Large intestine (tissue), 3 donors: ENCODE results near the gene EXOC3. TPM values are rescaled to one million over a fixed set of nuclear protein-coding genes. Genes with fewer than 3 reads are reported as not detected.
"Not testable (repeated sequence)": the region's sequence is repeated elsewhere in the genome, so short reads cannot be mapped to it uniquely, and the experiment has no call there.

Source experiments
- DNase-seq, 2 donors: peaks; one replicate each; pipeline versions ENCODE4 v3.0.0 to v3.0.0-alpha.2; 2013
- H3K27ac ChIP-seq: one replicate; pipeline ENCODE4 v1.5.1; 2013; ENCODE audit warnings: low read length
- H3K27me3 ChIP-seq: 2 replicates; pipeline ENCODE4 v1.6.1; 2013; ENCODE audit warnings: low read length; ENCODE audit not compliant: control insufficient read depth, insufficient read depth
- H3K36me3 ChIP-seq: 2 replicates; pipeline ENCODE4 v1.6.1; 2013; ENCODE audit warnings: low read length; ENCODE audit not compliant: control insufficient read depth, insufficient read depth
- H3K4me1 ChIP-seq: one replicate; pipeline ENCODE4 v1.6.1; 2013; ENCODE audit warnings: low read length; ENCODE audit not compliant: control insufficient read depth, insufficient read depth
- H3K4me3 ChIP-seq: one replicate; pipeline ENCODE4 v1.5.1; 2013; ENCODE audit warnings: low read length
- H3K9me3 ChIP-seq: one replicate; pipeline ENCODE4 v1.6.1; 2013; ENCODE audit warnings: mild to moderate bottlenecking, low read depth, low read length, moderate library complexity; ENCODE audit not compliant: control insufficient read depth
- WGBS: methylation state at CpG from one replicate; pipeline ENCODE4 v1.1.5; 2013; ENCODE audit warnings: low lambda C conversion rate; ENCODE audit not compliant: insufficient coverage; 5-methylcytosine and 5-hydroxymethylcytosine counted together
- polyA plus RNA-seq: library from polyadenylated mRNA; unstranded; fragments of 120-200 nt; gene quantifications from one replicate; pipeline ENCODE4 v1.2.1, GENCODE V29; 2013

The EXOC3 gene
- polyA plus RNA-seq, 1 donor = 59.1 TPM

DNA sequence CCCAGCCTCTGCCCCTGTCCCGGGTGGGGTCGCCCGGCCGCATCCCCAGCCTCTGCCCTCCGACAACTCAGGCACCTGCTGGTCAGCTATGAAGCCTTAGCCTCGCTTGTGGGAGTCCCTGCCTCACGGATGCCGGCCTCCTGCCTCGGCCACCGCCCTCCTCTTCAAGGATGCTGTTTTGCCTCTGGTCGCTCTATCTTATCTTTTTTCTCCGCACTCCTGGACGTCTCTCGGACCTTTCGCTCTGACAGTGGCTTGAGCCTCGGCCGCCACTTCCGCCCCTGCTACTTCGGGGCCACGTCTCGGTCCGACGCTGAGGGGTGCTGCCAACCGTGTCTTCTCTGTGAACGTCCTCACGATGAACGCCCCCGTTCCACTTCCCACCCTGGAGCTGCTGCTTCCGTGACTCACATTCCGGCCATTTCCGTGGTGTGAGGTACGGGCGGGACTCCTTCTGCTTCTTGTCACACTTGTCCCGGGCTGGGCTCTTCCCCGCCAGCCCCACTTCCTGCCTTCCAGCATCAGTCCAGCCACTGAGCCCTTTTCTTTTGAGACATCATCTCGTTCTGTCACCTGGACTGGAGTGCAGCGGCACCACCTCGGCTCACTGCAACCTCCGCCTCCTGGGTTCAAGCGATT is 55.0 kb downstream of the EXOC3 start:
- WGBS = 80% methylated on average over 1 of the region's 40 CpGs
- H3K27me3 ChIP-seq = peaks cover 3% of the 10 kb centered on the region
- no peak overlapping the region for H3K27ac ChIP-seq
- H3K4me3 ChIP-seq = no peak overlapping the region
- no peak for DNase-seq
- H3K9me3 ChIP-seq = peaks cover 26% of the 10 kb centered on the region
- H3K36me3 ChIP-seq = peaks cover 12% of the 10 kb centered on the region
- peaks cover 30% of the 10 kb centered on the region for H3K4me1 ChIP-seq

DNA sequence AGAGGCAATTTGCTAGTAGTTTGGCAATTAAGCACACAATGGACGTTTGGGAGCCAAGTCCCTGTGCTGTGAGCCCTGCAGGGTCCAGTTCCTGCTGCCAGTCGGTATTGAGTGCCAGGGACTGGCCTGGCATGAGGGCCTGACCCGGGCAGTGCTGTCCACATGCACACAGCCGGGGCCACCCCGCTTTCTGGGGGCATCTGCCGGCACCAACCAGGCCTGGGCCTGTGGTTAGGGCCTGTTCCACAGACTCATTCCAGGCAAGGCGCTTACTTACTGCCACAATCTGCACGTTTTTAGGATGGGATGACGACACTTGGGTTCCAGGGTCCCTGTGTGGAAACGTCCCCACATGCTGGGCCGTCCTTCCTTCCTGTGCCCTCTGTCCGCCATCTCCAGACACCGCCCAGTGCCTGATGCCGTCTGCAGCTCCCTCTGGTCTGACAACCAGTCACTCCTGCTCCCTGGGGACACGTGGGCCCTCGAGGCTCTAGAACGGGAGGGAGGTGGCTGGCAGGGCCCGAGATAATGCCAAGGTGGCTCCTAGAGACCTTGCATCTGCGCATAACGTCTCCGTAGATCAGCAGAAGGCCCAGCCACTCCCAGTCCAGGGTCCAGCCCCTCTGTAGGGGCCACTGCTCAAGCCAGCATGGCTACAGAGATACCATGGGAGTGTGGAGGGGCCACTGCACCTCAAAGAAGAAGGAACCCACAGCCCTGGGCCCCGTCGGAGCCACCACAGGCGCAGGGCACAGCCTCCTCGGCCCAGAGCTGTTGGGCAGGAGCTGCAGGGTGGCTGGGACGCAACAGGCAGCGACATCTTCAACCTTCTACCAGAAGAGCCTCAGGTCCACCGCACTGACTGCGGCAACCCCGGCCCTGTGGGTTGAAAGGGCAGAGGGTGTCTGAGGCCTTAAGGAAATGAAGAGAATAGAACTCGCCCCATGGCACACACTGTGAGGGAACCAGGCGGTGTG is 56.5 kb downstream of the EXOC3 start:
- Histone ChIP-seq H3K9me3 (peaks cover 32% of the 10 kb centered on the region), H3K27ac (peak overlapping the region; percentile 73), H3K36me3 (peaks cover 20% of the 10 kb centered on the region), H3K4me3 (peak overlapping the region; percentile 5), H3K4me1 (peaks cover 30% of the 10 kb centered on the region), H3K27me3 (peaks cover 3% of the 10 kb centered on the region)
- peak; percentile 88 to 95 for DNase-seq
- no CpG with 5 or more reads among the region's 32 CpGs for WGBS

DNA sequence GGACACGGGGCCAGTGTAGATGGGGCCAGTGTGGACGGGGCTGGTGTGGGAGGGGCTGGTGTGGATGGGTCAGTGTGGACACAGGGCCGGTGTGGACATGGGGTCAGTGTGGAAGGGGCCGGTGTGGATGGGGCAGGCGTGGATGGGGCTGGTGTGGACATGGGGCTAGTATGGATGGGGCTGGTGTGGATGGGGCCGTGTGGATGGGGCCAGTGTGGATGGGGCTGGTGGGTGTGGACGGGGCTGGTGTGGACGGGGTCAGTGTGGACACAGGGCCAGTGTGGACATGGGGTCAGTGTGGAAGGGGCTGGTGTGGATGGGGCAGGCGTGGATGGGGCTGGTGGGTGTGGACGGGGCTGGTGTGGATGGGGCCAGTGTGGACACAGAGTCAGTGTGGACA is 57.5 kb downstream of the EXOC3 start:
- Histone ChIP-seq H3K4me3 (no peak overlapping the region), H3K36me3 (peaks cover 20% of the 10 kb centered on the region), H3K4me1 (peaks cover 33% of the 10 kb centered on the region), H3K27ac (peak overlapping the region; percentile 73), H3K9me3 (peaks cover 30% of the 10 kb centered on the region), H3K27me3 (peaks cover 3% of the 10 kb centered on the region)
- no CpG with 5 or more reads among the region's 10 CpGs for WGBS
- no peak for DNase-seq

GRCh38 chr5:501105-501830 is 58.3 kb downstream of the EXOC3 start:
- H3K9me3 ChIP-seq = peaks cover 27% of the 10 kb centered on the region
- peaks cover 33% of the 10 kb centered on the region for H3K4me1 ChIP-seq
- no CpG with 5 or more reads among the region's 41 CpGs for WGBS
- peaks cover 20% of the 10 kb centered on the region for H3K36me3 ChIP-seq
- H3K27ac ChIP-seq = peak overlapping the region; percentile 73
- no peak for DNase-seq
- H3K27me3 ChIP-seq = peaks cover under 1% of the 10 kb centered on the region
- no peak overlapping the region for H3K4me3 ChIP-seq

DNA sequence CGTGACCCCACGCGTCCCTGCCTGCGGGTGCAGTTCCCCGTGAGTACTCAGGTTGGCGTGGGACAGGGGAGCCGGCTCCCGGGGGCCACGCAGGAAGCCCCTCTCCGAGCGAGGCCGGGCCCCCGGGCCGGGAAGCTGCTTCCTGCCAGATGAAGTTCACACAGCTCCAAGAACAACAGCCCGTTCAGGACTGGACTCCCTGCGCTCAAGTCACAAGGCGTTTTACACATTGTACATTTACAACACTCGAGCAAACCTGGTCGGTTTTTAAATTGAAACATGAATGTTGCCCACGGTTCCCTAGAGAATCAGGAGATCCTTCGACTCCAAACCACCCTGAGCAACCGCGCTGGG is 58.8 kb downstream of the EXOC3 start:
- no peaks in the 10 kb centered on the region for H3K27me3 ChIP-seq
- no peak overlapping the region for H3K4me3 ChIP-seq
- WGBS = 60% methylated on average over 1 of the region's 23 CpGs
- H3K9me3 ChIP-seq = peaks cover 27% of the 10 kb centered on the region
- DNase-seq = no peak
- H3K4me1 ChIP-seq = peaks cover 38% of the 10 kb centered on the region
- H3K36me3 ChIP-seq = peaks cover 20% of the 10 kb centered on the region
- H3K27ac ChIP-seq = peak overlapping the region; percentile 73

GRCh38 chr5:502325-503079 is 59.5 kb downstream of the EXOC3 start:
- DNase-seq = no peak
- Histone ChIP-seq H3K27ac (no peak overlapping the region), H3K4me3 (no peak overlapping the region), H3K9me3 (peaks cover 33% of the 10 kb centered on the region), H3K27me3 (no peaks in the 10 kb centered on the region), H3K36me3 (peaks cover 20% of the 10 kb centered on the region), H3K4me1 (peaks cover 35% of the 10 kb centered on the region)
- WGBS = 100% methylated on average over 2 of the region's 36 CpGs

DNA sequence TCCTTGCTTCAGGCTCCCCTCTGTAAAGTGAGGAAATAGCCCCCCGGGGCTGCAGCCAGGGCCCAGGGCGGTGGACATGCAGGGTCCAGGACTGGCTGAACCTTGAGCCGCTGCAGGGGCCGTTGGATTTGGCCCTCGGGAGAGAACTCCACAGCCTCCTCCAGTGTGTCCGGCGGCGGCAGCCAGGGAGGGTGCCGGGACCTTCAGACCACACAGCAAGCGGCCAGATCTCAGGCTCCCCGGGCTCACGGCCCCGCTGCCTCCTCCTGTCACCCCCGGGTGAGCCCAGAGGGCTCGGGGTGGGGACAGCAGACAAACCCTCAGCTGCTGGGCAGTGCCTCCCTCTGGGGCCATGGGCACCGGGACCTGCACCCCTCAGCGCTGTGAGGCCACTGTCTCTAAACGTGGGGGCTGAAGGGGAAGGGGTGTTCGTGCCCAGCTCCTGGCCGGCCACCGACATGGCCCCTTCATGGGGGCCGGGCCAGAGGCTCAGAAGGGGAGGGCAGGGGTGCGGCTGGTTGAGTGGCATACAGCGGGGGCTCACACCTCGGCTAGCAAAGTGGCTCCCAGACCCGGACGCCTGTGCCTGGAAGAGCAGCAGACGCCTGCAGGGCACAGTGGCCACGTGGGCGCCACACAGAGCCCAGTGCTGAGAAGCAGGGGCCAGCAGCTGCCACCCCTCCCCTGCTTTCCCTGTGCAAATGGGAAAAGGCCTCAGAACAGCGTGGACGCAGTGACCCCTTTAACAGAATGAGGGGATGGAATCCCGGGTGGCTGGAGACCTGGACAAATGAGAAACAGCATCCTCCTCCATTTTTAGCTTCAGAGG is 61.6 kb downstream of the EXOC3 start:
- no CpG with 5 or more reads among the region's 33 CpGs for WGBS
- no peak for DNase-seq
- H3K9me3 ChIP-seq = peaks cover 41% of the 10 kb centered on the region
- H3K36me3 ChIP-seq = peaks cover 17% of the 10 kb centered on the region
- H3K27ac ChIP-seq = no peak overlapping the region
- H3K4me3 ChIP-seq = no peak overlapping the region
- peaks cover 25% of the 10 kb centered on the region for H3K4me1 ChIP-seq
- H3K27me3 ChIP-seq = no peaks in the 10 kb centered on the region

DNA sequence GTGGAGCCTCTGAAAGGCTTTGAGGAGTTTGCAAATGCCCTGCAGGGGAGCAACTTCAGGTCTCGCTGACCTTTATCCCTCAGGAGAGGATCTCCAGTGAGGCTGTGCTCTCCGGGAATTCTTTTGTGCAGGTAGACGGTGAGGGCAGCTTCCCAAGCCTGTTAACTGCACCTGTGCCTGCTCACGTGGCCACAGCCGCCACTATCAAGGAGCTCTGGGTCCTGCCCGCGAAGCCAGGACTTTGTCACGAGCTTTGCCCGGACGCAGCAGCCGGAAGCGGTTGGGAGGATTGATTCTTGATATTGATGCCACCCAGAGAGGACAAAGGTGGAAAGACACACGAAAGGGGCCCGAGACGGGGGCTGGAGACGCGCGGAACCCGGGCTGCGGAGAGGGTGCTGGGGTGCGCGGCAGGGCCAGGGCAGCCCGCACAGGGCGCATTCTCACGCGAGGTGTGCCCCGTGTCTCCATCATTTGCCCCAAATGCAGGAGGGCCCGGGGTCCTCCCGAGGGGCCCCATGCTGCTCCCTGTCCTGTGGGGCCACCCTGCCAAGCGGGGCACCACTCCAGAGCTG is 63.1 kb downstream of the EXOC3 start:
- Histone ChIP-seq H3K27me3 (no peaks in the 10 kb centered on the region), H3K36me3 (peaks cover 29% of the 10 kb centered on the region), H3K9me3 (peaks cover 40% of the 10 kb centered on the region), H3K27ac (peak overlapping the region; percentile 91), H3K4me1 (peaks cover 17% of the 10 kb centered on the region), H3K4me3 (peak overlapping the region; percentile 17)
- WGBS = no CpG with 5 or more reads among the region's 30 CpGs
- DNase-seq = peak; percentile 92 to 98

DNA sequence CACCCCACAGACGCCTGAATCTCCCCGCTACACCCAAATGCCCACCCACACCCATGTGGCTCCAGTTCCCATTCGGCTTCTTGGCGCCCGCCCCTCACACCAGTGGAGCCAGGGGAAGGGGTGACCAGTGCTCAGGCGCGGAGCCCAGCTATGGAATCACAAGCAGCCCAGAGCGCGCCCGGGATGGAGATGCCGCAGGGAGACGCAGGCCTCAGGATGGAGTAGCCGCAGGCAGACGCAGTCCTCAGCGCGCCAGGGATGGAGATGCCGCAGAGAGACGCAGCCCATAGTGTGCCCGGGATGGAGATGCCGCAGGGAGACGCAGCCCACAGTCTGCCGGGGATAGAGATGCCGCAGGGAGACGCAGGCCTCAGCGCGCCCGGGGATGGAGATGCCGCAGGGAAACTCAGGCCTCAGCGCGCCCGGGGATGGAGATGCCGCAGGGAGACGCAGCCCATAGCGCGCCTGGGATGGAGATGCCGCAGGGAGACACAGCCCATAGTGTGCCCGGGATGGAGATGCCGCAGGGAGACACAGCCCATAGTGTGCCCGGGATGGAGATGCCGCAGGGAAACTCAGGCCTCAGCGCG is 65.1 kb downstream of the EXOC3 start:
- H3K4me1 ChIP-seq = peaks cover 13% of the 10 kb centered on the region
- peaks cover 28% of the 10 kb centered on the region for H3K36me3 ChIP-seq
- no CpG with 5 or more reads among the region's 42 CpGs for WGBS
- H3K27me3 ChIP-seq, DNase-seq, H3K27ac ChIP-seq, H3K4me3 ChIP-seq: not testable (repeated sequence)
- peaks cover 26% of the 10 kb centered on the region for H3K9me3 ChIP-seq
